ENCODE results near the gene PMP22. TPM values are rescaled to one million over a fixed set of nuclear protein-coding genes. Genes with fewer than 3 reads are reported as not detected.

Gene PMP22
- total and polyA plus RNA-seq, 2 of the 13 experiments (the other 11 are each of a cell fraction or from before 2014, with no cell fraction given) = 5.7 to 6.2 TPM

DNA sequence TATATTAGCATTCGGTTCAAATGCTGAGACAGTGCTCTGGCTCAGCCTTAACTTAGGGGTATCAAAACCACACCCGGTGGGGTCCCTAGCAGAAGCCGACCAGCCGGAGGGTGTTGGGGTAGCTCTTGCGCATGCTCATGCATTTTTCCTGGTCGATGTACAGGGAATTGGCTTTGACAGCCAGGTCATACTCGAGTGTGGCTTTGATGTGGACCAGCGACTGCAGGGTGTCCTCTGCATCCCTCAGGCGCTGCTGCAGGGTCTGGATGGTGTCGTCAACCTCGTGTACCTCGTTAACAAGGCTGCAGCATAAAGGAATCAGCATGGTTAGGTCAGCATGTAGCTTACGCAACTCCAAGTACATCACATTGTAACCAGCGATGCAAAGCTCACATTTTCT is 38.7 kb upstream of the PMP22 start (continued):
- TF ChIP-seq, protein P1, sequence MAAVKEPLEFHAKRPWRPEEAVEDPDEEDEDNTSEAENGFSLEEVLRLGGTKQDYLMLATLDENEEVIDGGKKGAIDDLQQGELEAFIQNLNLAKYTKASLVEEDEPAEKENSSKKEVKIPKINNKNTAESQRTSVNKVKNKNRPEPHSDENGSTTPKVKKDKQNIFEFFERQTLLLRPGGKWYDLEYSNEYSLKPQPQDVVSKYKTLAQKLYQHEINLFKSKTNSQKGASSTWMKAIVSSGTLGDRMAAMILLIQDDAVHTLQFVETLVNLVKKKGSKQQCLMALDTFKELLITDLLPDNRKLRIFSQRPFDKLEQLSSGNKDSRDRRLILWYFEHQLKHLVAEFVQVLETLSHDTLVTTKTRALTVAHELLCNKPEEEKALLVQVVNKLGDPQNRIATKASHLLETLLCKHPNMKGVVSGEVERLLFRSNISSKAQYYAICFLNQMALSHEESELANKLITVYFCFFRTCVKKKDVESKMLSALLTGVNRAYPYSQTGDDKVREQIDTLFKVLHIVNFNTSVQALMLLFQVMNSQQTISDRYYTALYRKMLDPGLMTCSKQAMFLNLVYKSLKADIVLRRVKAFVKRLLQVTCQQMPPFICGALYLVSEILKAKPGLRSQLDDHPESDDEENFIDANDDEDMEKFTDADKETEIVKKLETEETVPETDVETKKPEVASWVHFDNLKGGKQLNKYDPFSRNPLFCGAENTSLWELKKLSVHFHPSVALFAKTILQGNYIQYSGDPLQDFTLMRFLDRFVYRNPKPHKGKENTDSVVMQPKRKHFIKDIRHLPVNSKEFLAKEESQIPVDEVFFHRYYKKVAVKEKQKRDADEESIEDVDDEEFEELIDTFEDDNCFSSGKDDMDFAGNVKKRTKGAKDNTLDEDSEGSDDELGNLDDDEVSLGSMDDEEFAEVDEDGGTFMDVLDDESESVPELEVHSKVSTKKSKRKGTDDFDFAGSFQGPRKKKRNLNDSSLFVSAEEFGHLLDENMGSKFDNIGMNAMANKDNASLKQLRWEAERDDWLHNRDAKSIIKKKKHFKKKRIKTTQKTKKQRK (IDR thresholded peaks at IDR 0.05; ENCODE audit: low read length) = no peak

DNA sequence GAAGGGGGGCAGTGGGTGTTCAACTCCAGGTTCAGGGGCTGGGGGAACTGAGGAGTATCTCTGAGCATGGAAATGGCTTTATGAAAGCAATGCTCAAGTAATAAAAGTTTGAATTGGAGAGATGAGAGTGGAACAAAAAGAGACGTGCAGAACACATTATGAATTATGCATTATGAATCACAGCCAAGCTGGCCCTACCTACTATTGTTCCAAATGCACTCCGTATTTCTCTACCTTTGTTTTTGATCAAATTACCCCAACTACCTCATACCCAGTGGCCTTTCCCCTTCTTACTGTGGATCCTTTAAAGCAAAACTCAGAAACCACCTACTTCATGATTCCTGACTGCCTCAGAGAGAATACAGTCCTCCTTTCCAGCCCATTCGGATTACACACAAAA is 38.1 kb upstream of the PMP22 start:
- no peaks in the 10 kb centered on the region for H3K4me1 ChIP-seq (ENCODE audit: insufficient read depth, low read length)
- ATAC-seq (no peak), DNase-seq (ENCODE audit: low spot score) (no peak), FAIRE-seq (no peak)
- H3K9ac ChIP-seq (ENCODE audit: insufficient read depth, low read depth, low read length) = no peak overlapping the region
- intact Hi-C loops (cut with micrococcal nuclease; ENCODE audit: unreplicated experiment) (no loop called here), in situ Hi-C loops (cut with HindIII; ENCODE audit: extremely low pct_ligation_motif_present, low pct_unique_long_range_greater_than_20kb) (no loop called here)
- no peaks in the 10 kb centered on the region for H3K36me3 ChIP-seq (replicated peaks in 1 of 2; ENCODE audit: control insufficient read depth in 1 of 2, insufficient read depth in 2 of 2, low read length in 2 of 2)
- no peaks in the 10 kb centered on the region for H4K20me1 ChIP-seq (ENCODE audit: insufficient read depth, low read length)
- CTCF ChIA-PET (ENCODE audit: low intra/inter-chr PET ratio, low total read pairs) = no interaction called here
- 23% methylated on average over 3 of the region's 3 CpGs for WGBS (ENCODE audit: low lambda C conversion rate)
- no peaks in the 10 kb centered on the region for H3K79me2 ChIP-seq (ENCODE audit: insufficient read depth, low read length)
- H3K4me2 ChIP-seq (ENCODE audit: low read depth, low read length) = no peak overlapping the region
- H3K4me3 ChIP-seq (replicated peaks in 1 of 3; ENCODE audit: insufficient read depth in 1 of 3, low read depth in 2 of 3, low read length in 3 of 3) = no peak overlapping the region
- no peak overlapping the region for H3K27ac ChIP-seq (ENCODE audit: extremely low read length, insufficient read depth, low read length)
- H3K9me3 ChIP-seq (ENCODE audit: low read length) = no peaks in the 10 kb centered on the region
- peaks cover 0 to 10% of the 10 kb centered on the region in 2 experiments; a peak in 2 of 5 replicates for H3K27me3 ChIP-seq (ENCODE audit: control insufficient read depth in 1 of 2, insufficient read depth in 2 of 2, low read length in 2 of 2)
- POLR2A ChIA-PET = no interaction called here
- H2AFZ ChIP-seq (ENCODE audit: low read length) = no peak overlapping the region
- no TSS peak for BruUV-seq (replicated peaks)
- TF ChIP-seq, protein P2, sequence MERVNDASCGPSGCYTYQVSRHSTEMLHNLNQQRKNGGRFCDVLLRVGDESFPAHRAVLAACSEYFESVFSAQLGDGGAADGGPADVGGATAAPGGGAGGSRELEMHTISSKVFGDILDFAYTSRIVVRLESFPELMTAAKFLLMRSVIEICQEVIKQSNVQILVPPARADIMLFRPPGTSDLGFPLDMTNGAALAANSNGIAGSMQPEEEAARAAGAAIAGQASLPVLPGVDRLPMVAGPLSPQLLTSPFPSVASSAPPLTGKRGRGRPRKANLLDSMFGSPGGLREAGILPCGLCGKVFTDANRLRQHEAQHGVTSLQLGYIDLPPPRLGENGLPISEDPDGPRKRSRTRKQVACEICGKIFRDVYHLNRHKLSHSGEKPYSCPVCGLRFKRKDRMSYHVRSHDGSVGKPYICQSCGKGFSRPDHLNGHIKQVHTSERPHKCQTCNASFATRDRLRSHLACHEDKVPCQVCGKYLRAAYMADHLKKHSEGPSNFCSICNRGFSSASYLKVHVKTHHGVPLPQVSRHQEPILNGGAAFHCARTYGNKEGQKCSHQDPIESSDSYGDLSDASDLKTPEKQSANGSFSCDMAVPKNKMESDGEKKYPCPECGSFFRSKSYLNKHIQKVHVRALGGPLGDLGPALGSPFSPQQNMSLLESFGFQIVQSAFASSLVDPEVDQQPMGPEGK (CRISPR knock-in tag; IDR thresholded peaks at IDR 0.05) = no peak
- no peak for TF ChIP-seq ZKSCAN5 (CRISPR knock-in tag; IDR thresholded peaks at IDR 0.05)
- TF ChIP-seq TAF1 (CRISPR knock-in tag; IDR thresholded peaks at IDR 0.05) = no peak
- no peak for TF ChIP-seq ZNF614 (CRISPR knock-in tag; IDR thresholded peaks at IDR 0.05; ENCODE audit: borderline replicate concordance)
- no peak for TF ChIP-seq MTF2 (CRISPR knock-in tag; IDR thresholded peaks at IDR 0.05; ENCODE audit: borderline replicate concordance)
- no peak for TF ChIP-seq ZNF879 (CRISPR knock-in tag; IDR thresholded peaks at IDR 0.05)
- no peak for TF ChIP-seq HMG20B (CRISPR knock-in tag; conservative IDR thresholded peaks at IDR 0.05)
- TF ChIP-seq, protein P3, sequence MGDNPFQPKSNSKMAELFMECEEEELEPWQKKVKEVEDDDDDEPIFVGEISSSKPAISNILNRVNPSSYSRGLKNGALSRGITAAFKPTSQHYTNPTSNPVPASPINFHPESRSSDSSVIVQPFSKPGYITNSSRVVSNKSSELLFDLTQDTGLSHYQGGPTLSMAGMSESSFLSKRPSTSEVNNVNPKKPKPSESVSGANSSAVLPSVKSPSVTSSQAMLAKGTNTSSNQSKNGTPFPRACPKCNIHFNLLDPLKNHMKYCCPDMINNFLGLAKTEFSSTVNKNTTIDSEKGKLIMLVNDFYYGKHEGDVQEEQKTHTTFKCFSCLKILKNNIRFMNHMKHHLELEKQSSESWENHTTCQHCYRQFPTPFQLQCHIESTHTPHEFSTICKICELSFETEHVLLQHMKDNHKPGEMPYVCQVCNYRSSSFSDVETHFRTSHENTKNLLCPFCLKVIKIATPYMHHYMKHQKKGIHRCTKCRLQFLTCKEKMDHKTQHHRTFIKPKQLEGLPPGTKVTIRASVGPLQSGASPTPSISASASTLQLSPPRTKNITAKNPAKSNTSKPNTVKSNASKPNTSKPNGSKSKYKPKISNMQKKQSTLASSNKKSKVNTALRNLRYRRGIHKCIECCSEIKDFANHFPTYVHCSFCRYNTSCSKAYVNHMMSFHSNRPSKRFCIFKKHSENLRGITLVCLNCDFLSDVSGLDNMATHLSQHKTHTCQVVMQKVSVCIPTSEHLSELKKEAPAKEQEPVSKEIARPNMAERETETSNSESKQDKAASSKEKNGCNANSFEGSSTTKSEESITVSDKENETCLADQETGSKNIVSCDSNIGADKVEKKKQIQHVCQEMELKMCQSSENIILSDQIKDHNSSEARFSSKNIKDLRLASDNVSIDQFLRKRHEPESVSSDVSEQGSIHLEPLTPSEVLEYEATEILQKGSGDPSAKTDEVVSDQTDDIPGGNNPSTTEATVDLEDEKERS (CRISPR knock-in tag; IDR thresholded peaks at IDR 0.05) = no peak
- TF ChIP-seq DPF2 (CRISPR knock-in tag; IDR thresholded peaks at IDR 0.05; ENCODE audit: borderline replicate concordance, low read depth) = no peak
- TF ChIP-seq RFX5 (IDR thresholded peaks at IDR 0.05; ENCODE audit: low read depth, low read length) = no peak
- no peak for TF ChIP-seq ZNF251 (CRISPR knock-in tag; IDR thresholded peaks at IDR 0.05)
- TF ChIP-seq ZMAT3 (CRISPR knock-in tag; conservative IDR thresholded peaks at IDR 0.05) = no peak
- TF ChIP-seq ZNF703 (CRISPR knock-in tag; IDR thresholded peaks at IDR 0.05; ENCODE audit: borderline replicate concordance) = no peak
- TF ChIP-seq, protein P4, sequence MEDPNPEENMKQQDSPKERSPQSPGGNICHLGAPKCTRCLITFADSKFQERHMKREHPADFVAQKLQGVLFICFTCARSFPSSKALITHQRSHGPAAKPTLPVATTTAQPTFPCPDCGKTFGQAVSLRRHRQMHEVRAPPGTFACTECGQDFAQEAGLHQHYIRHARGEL (CRISPR knock-in tag; IDR thresholded peaks at IDR 0.05) = no peak
- TF ChIP-seq TSC22D2 (CRISPR knock-in tag; IDR thresholded peaks at IDR 0.05; ENCODE audit: borderline replicate concordance) = no peak

Data from HepG2 (cell line).